ENCODE measurements around the gene FAM78B.

FAM78B gene

GRCh38 chr1:166166698-166167571 lies at the start of gene FAM78B:
FAM78B (minus strand) TSS chr1:166167001; CDS start chr1:166166248, 753 bp downstream.
- H3K4me3 ChIP-seq (ENCODE audit: low read depth, low read length) = peak within 1 kb of the TSS; percentile 46

GRCh38 chr1:166202546-166202945 lies 35.7 kb upstream of the FAM78B start:
- H3K4me3 ChIP-seq (ENCODE audit: low read depth, low read length) = no peak overlapping the region

- H3K4me3 ChIP-seq (ENCODE audit: low read depth, low read length) = no peak overlapping the region
Observed at GRCh38 chr1:166200743-166201142, 33.9 kb upstream of the FAM78B start.

- H3K4me3 ChIP-seq (ENCODE audit: low read depth, low read length) = no peak overlapping the region
Observed at GRCh38 chr1:166197597-166197996, 30.8 kb upstream of the FAM78B start.

GRCh38 chr1:166197141-166197540 lies 30.3 kb upstream of the FAM78B start:
- H3K4me3 ChIP-seq (ENCODE audit: low read depth, low read length) = no peak overlapping the region

DNA sequence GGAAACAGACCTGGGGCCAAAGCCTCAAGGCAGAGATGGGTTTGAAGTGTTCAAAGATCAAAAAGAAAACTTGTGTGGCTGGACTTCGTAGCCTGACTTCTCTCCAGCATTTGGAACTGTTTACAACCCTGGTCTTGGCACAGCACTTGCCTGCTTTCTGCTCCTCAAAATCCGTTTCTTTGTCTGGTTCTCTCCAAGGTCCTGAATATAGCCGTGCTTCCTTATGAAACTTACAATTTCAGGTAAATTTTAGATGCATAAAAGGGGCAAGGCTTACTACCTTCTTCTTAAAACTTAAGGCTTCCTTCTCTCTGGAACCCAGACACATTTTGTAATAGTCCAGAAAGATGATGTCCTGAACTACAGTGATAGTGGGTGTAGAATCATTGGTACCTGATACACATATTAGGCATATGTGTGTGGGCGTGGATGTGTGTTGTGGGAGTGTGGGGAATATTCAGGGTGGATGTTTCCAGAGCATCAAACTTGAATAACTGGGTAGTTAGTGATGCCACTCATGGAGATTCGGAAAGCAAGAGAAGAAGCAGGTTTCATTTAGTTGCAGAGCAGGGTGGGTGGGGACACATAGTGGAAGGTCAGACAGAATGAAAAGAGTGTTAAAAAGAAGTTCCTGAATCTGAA lies 26.4 kb upstream of the FAM78B start:
- no peak overlapping the region for H3K4me3 ChIP-seq (ENCODE audit: low read depth, low read length)

DNA sequence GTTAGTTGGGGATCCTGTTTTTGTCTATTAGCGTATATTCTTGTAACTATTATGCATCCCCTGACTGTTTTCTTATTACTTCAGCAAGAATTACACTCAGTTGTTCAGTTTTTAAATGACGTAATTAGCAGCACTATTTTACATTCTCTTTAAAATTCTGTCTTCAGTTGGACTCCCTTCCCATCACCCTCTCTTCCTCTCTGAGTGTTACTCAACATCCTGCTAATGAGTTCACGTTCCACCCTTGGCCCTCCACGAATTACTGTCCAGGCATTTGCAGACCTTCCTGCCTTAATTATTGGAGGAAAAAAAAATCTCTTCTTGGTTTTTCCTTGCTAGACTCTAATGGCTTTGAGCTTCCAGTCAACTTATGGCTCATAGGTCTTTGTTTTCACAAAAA lies 23.6 kb upstream of the FAM78B start:
- H3K4me3 ChIP-seq (ENCODE audit: low read depth, low read length) = no peak overlapping the region

- H3K4me3 ChIP-seq (ENCODE audit: low read depth, low read length) = no peak overlapping the region
Observed at GRCh38 chr1:166189126-166189525, 22.3 kb upstream of the FAM78B start.

- H3K4me3 ChIP-seq (ENCODE audit: low read depth, low read length) = no peak overlapping the region
Observed at GRCh38 chr1:166185526-166185925, 18.7 kb upstream of the FAM78B start.

GRCh38 chr1:166184897-166185296 lies 18.1 kb upstream of the FAM78B start:
- no peak overlapping the region for H3K4me3 ChIP-seq (ENCODE audit: low read depth, low read length)

- no peak overlapping the region for H3K4me3 ChIP-seq (ENCODE audit: low read depth, low read length)
Observed at GRCh38 chr1:166184012-166184411, 17.2 kb upstream of the FAM78B start.

- H3K4me3 ChIP-seq (ENCODE audit: low read depth, low read length) = no peak overlapping the region
Observed at GRCh38 chr1:166182281-166182680, 15.5 kb upstream of the FAM78B start.

- no peak overlapping the region for H3K4me3 ChIP-seq (ENCODE audit: low read depth, low read length)
Observed at GRCh38 chr1:166176416-166176815, 9.6 kb upstream of the FAM78B start.

DNA sequence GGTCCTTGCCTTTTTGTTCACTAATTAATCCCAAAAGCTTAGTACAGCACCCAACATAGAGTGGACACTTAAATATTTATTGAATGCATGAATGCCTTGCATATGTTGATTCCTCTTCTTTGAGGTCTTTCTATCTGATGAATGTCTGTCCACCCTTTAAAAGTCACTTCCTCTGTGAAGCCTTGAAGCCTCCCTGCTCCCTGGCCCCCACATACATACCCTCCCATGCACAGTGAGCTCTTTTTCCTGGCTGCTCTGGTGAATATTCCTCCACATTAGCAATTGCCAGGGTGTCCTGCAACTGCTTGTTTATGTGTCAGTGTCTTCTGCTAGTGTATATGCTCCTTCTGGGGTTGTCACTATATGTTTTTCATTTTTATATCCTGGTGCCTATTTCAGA lies 8.2 kb upstream of the FAM78B start:
- no peak overlapping the region for H3K4me3 ChIP-seq (ENCODE audit: low read depth, low read length)

- no peak overlapping the region for H3K4me3 ChIP-seq (ENCODE audit: low read depth, low read length)
Observed at GRCh38 chr1:166174108-166174507, 7.3 kb upstream of the FAM78B start.

DNA sequence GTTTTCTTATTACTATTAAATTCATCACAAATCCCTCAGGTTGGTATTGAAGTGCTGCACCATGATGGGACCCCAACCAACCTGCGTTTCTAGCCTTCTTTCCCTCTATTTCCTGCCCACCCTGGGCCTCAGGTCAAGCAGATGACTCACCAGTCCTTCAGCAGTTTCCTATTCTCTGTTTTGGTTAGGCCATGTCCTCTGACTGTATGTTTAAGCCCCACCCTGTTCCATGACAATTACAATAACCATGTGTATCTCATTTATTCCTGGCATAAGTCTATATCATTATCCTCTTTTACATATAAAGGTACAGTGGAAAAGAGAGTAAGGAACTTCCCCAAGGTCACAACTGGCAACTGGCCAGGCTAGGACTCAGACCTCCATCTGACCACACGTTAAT lies 5.3 kb upstream of the FAM78B start:
- H3K4me3 ChIP-seq (ENCODE audit: low read depth, low read length) = no peak overlapping the region

DNA sequence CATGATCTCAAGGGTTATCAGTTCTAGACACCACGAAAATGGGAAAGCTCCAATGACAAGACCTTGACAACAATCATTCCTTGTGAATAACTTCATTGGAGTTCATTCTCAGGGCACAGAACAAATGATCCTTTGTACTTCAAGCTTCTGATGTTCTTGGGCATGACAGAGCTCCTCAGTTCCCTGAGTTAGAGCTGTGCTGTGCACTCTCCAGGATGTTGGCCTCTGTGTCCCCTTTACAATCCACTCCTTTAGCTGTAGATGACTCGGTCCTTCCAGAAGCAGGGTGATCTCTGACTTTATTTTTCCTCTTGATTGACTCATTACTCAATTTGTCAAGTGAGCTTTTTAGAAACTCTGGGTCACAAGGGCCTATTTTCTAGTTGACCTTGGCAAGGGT lies 3.9 kb upstream of the FAM78B start:
- H3K4me3 ChIP-seq (ENCODE audit: low read depth, low read length) = no peak overlapping the region

DNA sequence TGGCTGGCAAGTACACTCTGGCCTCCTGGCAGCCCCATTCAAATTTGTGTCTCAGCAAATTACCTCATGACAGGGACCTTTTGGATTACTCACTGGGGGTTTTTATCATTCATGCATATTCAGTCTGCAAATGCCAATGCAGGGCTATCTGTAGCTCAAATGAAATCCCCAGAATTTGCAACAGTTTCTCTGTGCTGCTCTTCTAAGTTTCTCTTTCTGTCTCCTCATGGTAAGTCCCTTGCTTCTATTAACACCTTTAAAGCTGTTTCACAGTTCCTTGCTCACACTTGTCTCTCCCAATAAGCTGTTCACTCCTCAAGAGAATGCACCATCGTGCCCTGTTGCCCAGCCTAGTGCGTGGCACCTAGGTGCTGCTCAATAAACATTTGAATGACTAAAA lies 3.3 kb upstream of the FAM78B start:
- H3K4me3 ChIP-seq (ENCODE audit: low read depth, low read length) = no peak overlapping the region

- H3K4me3 ChIP-seq (ENCODE audit: low read depth, low read length) = no peak overlapping the region
Observed at GRCh38 chr1:166169182-166169581, 2.4 kb upstream of the FAM78B start.

- H3K4me3 ChIP-seq (ENCODE audit: low read depth, low read length) = peak overlapping the region; percentile 43
Observed at GRCh38 chr1:166167572-166167925, 748 bp upstream of the FAM78B start.

- H3K4me3 ChIP-seq (ENCODE audit: low read depth, low read length) = peak overlapping the region; percentile 46
Observed at GRCh38 chr1:166166329-166166697, 488 bp downstream of the FAM78B start.

- H3K4me3 ChIP-seq (ENCODE audit: low read depth, low read length) = peak overlapping the region; percentile 46
Observed at GRCh38 chr1:166165661-166166328, 1.0 kb downstream of the FAM78B start.

Data from iPS-11a (cell line).